Measurements from ENCODE around the gene TMEM51. TPM values are rescaled to one million over a fixed set of nuclear protein-coding genes. Genes with fewer than 3 reads are reported as not detected.
"Not testable (repeated sequence)": the region's sequence is repeated elsewhere in the genome, so short reads cannot be mapped to it uniquely, and the experiment has no call there.

The TMEM51 gene
- total RNA-seq, 1 donor from 2014 or later: 86.7 TPM

DNA sequence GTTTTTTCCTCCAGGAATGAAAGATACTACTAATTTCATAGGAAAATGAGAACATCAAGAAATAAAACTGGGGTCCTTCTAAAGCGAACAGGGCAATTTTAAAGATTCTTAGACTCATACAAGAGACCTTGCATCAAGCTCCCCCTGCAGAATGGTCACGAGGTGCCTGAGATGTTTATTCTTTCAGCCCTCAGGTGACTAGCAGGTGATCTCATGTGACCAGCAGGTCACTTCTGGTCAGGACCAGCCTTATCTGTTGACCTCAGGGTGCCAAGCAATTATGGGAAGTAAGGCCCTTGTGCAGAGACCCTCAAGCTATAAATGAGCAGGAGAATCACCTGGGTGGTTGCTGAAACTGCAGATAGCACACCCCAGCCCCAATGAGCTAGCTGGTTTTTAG, 20.6 kb upstream of the TMEM51 start:
- DNase-seq (ENCODE audit: low read depth): no peak
- H3K4me3 ChIP-seq (ENCODE audit: low read depth, low read length): no peak overlapping the region
- TF ChIP-seq, protein P1, sequence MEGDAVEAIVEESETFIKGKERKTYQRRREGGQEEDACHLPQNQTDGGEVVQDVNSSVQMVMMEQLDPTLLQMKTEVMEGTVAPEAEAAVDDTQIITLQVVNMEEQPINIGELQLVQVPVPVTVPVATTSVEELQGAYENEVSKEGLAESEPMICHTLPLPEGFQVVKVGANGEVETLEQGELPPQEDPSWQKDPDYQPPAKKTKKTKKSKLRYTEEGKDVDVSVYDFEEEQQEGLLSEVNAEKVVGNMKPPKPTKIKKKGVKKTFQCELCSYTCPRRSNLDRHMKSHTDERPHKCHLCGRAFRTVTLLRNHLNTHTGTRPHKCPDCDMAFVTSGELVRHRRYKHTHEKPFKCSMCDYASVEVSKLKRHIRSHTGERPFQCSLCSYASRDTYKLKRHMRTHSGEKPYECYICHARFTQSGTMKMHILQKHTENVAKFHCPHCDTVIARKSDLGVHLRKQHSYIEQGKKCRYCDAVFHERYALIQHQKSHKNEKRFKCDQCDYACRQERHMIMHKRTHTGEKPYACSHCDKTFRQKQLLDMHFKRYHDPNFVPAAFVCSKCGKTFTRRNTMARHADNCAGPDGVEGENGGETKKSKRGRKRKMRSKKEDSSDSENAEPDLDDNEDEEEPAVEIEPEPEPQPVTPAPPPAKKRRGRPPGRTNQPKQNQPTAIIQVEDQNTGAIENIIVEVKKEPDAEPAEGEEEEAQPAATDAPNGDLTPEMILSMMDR (conservative IDR thresholded peaks at IDR 0.05; ENCODE audit: low read depth, low read length): no peak

DNA sequence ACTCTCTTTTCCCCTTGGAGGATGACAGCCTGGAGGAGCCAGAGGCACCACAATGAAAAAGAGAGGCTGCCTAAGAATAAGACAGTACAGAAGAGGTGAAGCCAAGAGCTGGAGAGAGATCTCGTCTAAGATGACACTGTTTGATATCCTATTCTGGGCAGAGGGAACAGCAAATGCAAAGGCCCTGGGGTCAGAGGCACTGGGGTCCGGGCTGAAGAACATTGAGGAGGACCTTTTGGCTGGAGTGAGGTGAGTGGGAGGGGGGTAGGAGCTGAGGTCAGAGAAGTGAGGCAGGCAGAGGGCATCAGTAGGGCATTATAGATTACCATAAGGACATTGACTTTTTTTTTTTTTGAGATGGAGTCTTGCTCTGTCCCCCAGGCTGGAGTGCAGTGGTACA, 19.3 kb upstream of the TMEM51 start:
- H3K4me3 ChIP-seq (ENCODE audit: low read depth, low read length): no peak overlapping the region
- no peak for DNase-seq (ENCODE audit: low read depth)
- TF ChIP-seq, protein P1 (conservative IDR thresholded peaks at IDR 0.05; ENCODE audit: low read depth, low read length): no peak

- not testable (repeated sequence) for H3K4me3 ChIP-seq (ENCODE audit: low read depth, low read length); DNase-seq (ENCODE audit: low read depth)
These were observed 17.9 kb upstream of the TMEM51 start for GRCh38 chr1:15135604-15136003.

DNA sequence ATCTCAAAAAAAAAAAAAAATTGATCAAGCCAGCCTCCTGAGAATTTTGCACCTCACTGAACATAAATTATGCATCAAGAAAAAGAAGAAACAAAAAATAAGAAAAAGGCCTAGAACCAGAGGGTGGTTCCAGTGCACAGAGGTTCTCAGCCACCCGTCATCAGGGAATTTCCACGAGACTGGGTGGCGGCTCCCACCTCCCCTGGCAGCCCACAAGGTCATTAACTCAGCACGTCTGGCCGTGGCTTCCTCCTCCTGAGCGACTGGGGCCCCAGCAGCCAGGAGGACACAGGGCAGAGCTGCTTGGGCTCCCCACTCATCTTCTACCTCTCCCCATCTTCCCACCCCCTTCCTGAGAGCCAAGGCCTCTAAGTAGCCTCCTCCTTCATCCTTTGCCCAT, 15.7 kb upstream of the TMEM51 start:
- TF ChIP-seq, protein P1 (conservative IDR thresholded peaks at IDR 0.05; ENCODE audit: low read depth, low read length): no peak
- no peak for DNase-seq (ENCODE audit: low read depth)
- H3K4me3 ChIP-seq (ENCODE audit: low read depth, low read length): no peak overlapping the region

DNA sequence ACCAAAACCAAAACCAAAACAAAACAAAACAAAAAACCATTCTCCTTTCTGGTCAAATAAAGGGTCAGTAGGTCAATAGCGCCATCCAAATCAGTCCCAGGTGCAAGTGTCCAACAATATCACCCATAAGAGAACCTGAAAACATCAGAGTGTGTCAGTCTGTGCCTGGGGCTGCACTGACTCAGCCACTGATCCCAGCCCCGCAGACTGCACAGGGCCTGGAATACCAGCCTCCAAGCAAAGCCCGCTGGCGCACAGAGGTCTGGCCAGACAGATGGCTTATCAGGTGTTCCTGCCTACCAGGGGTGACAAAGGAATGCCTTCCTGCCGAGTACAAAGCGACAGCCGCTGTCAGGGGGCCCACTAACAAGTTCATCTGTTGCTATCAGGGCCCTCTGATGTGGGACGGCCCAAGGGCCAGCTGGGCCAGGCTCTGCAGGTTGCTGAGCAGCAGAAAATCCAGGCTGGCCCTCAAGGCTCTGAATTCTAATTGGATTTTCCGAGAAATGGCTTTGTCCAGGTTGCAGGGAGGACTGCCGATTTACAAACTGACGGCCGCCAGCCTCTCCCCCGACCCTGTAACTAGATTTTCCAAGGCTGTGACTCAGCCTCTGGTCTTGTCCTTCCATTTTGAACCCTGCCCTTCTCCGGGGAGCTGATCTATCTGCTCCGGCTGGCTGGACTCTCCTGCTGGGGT, 13.7 kb upstream of the TMEM51 start:
- H3K4me3 ChIP-seq (ENCODE audit: low read depth, low read length): no peak overlapping the region
- TF ChIP-seq, protein P1 (conservative IDR thresholded peaks at IDR 0.05; ENCODE audit: low read depth, low read length): no peak
- no peak for DNase-seq (ENCODE audit: low read depth)

GRCh38 chr1:15141935-15142539, 11.5 kb upstream of the TMEM51 start:
- DNase-seq (ENCODE audit: low read depth): no peak

DNA sequence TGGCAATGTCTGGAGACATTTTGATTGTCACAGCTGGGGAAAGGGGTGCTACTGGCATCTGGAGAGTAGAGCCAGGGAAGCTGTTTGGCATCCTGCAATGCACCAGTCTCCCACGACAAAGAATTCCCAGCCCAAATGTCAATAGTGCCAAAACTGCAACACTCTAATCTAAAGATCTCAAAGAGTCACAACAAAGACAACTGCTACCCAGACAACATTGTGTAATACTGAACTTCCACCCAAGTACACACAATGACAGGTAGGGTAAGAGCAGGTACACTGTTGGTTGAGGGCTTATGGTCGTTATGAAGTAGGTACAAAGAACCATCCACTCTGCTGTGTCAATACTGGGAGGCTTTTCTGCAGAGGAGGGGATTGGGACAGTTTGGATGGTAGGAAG, 8.2 kb upstream of the TMEM51 start:
- no peak overlapping the region for H3K4me3 ChIP-seq (ENCODE audit: low read depth, low read length)
- no peak for DNase-seq (ENCODE audit: low read depth)
- TF ChIP-seq, protein P1 (conservative IDR thresholded peaks at IDR 0.05; ENCODE audit: low read depth, low read length): no peak

More at GRCh38 chr1:15141935-15142539, 11.5 kb upstream of the TMEM51 start:
- TF ChIP-seq, protein P1 (conservative IDR thresholded peaks at IDR 0.05; ENCODE audit: low read depth, low read length): no peak
- no peak overlapping the region for H3K4me3 ChIP-seq (ENCODE audit: low read depth, low read length)

All from epithelial cell of proximal tubule (primary cell).